Measurements from ENCODE around the gene SEC14L1.

Gene SEC14L1

GRCh38 chr17:77160875-77161530 lies 20.2 kb downstream of the SEC14L1 start:
- in situ Hi-C loops (cut with MboI; ENCODE audit: low sequenced_read_pairs) = no loop called here

- in situ Hi-C loops (cut with MboI; ENCODE audit: low sequenced_read_pairs) = no loop called here
Observed at GRCh38 chr17:77161953-77162352, 21.2 kb downstream of the SEC14L1 start.

- in situ Hi-C loops (cut with MboI; ENCODE audit: low sequenced_read_pairs) = no loop called here
Observed at GRCh38 chr17:77163001-77163400, 22.2 kb downstream of the SEC14L1 start.

- in situ Hi-C loops (cut with MboI; ENCODE audit: low sequenced_read_pairs) = no loop called here
Observed at GRCh38 chr17:77163511-77164280, 22.9 kb downstream of the SEC14L1 start.

- in situ Hi-C loops (cut with MboI; ENCODE audit: low sequenced_read_pairs) = no loop called here
Observed at GRCh38 chr17:77164483-77165091, 23.8 kb downstream of the SEC14L1 start.

GRCh38 chr17:77165577-77165976 lies 24.8 kb downstream of the SEC14L1 start:
- in situ Hi-C loops (cut with MboI; ENCODE audit: low sequenced_read_pairs) = no loop called here

GRCh38 chr17:77167472-77168306 lies 26.9 kb downstream of the SEC14L1 start:
- in situ Hi-C loops (cut with MboI; ENCODE audit: low sequenced_read_pairs) = no loop called here

GRCh38 chr17:77173104-77173503 lies 32.3 kb downstream of the SEC14L1 start:
- in situ Hi-C loops (cut with MboI; ENCODE audit: low sequenced_read_pairs) = no loop called here

- in situ Hi-C loops (cut with MboI; ENCODE audit: low sequenced_read_pairs) = no loop called here
Observed at GRCh38 chr17:77174928-77175661, 34.3 kb downstream of the SEC14L1 start.

GRCh38 chr17:77177002-77177741 lies 36.4 kb downstream of the SEC14L1 start:
- in situ Hi-C loops (cut with MboI; ENCODE audit: low sequenced_read_pairs) = no loop called here

GRCh38 chr17:77178050-77178449 lies 37.3 kb downstream of the SEC14L1 start:
- in situ Hi-C loops (cut with MboI; ENCODE audit: low sequenced_read_pairs) = no loop called here

- in situ Hi-C loops (cut with MboI; ENCODE audit: low sequenced_read_pairs) = no loop called here
Observed at GRCh38 chr17:77178563-77178962, 37.8 kb downstream of the SEC14L1 start.

- in situ Hi-C loops (cut with MboI; ENCODE audit: low sequenced_read_pairs) = no loop called here
Observed at GRCh38 chr17:77180503-77181357, 40.0 kb downstream of the SEC14L1 start.

- in situ Hi-C loops (cut with MboI; ENCODE audit: low sequenced_read_pairs) = no loop called here
Observed at GRCh38 chr17:77182205-77183172, 41.7 kb downstream of the SEC14L1 start.

- in situ Hi-C loops (cut with MboI; ENCODE audit: low sequenced_read_pairs) = no loop called here
Observed at GRCh38 chr17:77184474-77184873, 43.7 kb downstream of the SEC14L1 start.

GRCh38 chr17:77185137-77185536 lies 44.4 kb downstream of the SEC14L1 start:
- in situ Hi-C loops (cut with MboI; ENCODE audit: low sequenced_read_pairs) = no loop called here

GRCh38 chr17:77186141-77186604 lies 45.4 kb downstream of the SEC14L1 start:
- in situ Hi-C loops (cut with MboI; ENCODE audit: low sequenced_read_pairs) = no loop called here

Data from HL-60/S4 treated with phorbol 12-myristate 13-acetate at 8.2 ng/mL for 4 days and 3 days (cell line).